CD8-positive, alpha-beta memory T cell (primary cell): ENCODE data around the gene SRSF1. TPM values are rescaled to one million over a fixed set of nuclear protein-coding genes. Genes with fewer than 3 reads are reported as not detected.

Source experiments
- polyA plus RNA-seq: library from polyadenylated mRNA; unstranded; fragments of 300-500 nt; fragmentation: Illumina TruSeq; gene quantifications from one replicate; pipeline ENCODE4 v1.2.3, GENCODE V29; 2021
- total RNA-seq, 2 experiments: library from RNA; stranded (reverse); gene quantifications; one replicate each; pipeline ENCODE4 v1.2.3, GENCODE V29; 2021

SRSF1 gene
- total and polyA plus RNA-seq, 3 experiments from 2014 or later: 50.6 to 492 (median 469) TPM

Other genes with a start within 250 kb of the SRSF1 start
- gene MRPS23, start 157.2 kb downstream of the SRSF1 start, total RNA-seq: 10 to 100 TPM; 83.1 to 88.5 TPM
- 42.6 TPM for gene MRPS23, start 157.2 kb downstream of the SRSF1 start, polyA plus RNA-seq
- under 1 TPM; 0.33 to 0.73 TPM for gene CUEDC1, start 51.8 kb downstream of the SRSF1 start, total RNA-seq
- gene CUEDC1, start 51.8 kb downstream of the SRSF1 start, polyA plus RNA-seq: not detected
- gene VEZF1, start 19.0 kb downstream of the SRSF1 start, total RNA-seq: 10 to 100 TPM; 29.1 to 29.5 TPM
- gene VEZF1, start 19.0 kb downstream of the SRSF1 start, polyA plus RNA-seq: 50.8 TPM
- 10 to 100 TPM; 40.3 to 41.0 TPM for gene DYNLL2, start 76.2 kb upstream of the SRSF1 start, total RNA-seq
- 1.4 TPM for gene DYNLL2, start 76.2 kb upstream of the SRSF1 start, polyA plus RNA-seq
- under 1 TPM; 0.26 to 0.29 TPM for gene OR4D1, start 141.1 kb upstream of the SRSF1 start, total RNA-seq
- 1.7 TPM for gene OR4D1, start 141.1 kb upstream of the SRSF1 start, polyA plus RNA-seq
- not detected for gene OR4D2, start 159.7 kb upstream of the SRSF1 start, total RNA-seq
- not detected for gene OR4D2, start 159.7 kb upstream of the SRSF1 start, polyA plus RNA-seq
- not detected for gene EPX, start 185.5 kb upstream of the SRSF1 start, total RNA-seq
- not detected for gene EPX, start 185.5 kb upstream of the SRSF1 start, polyA plus RNA-seq
- gene MKS1, start 212.0 kb upstream of the SRSF1 start, total RNA-seq: 10 to 100 TPM; 26.2 to 33.9 TPM
- gene MKS1, start 212.0 kb upstream of the SRSF1 start, polyA plus RNA-seq: 10.7 TPM
- gene LPO, start 231.3 kb upstream of the SRSF1 start, total RNA-seq: not detected
- not detected for gene LPO, start 231.3 kb upstream of the SRSF1 start, polyA plus RNA-seq